NT2/D1 (cell line): ENCODE data around the gene FBXO21.
"Not testable (repeated sequence)": the region's sequence is repeated elsewhere in the genome, so short reads cannot be mapped to it uniquely, and the experiment has no call there.

ENCODE experiments used
- DNase-seq: peaks from one replicate; pipeline ENCODE4 v3.0.0-alpha.2; 2011; ENCODE audit warnings: low read depth, low spot score
- H3K27me3 ChIP-seq: 2 replicates; pipeline ENCODE4 v1.6.0; 2011; ENCODE audit warnings: mild to moderate bottlenecking; ENCODE audit not compliant: insufficient read length, insufficient read depth
- H3K36me3 ChIP-seq: 2 replicates; pipeline ENCODE4 v1.6.1; 2011; ENCODE audit warnings: mild to moderate bottlenecking, low read length, mixed read lengths; ENCODE audit not compliant: insufficient read depth, insufficient read length
- H3K4me1 ChIP-seq: 2 replicates; pipeline ENCODE4 v1.5.1; 2011; ENCODE audit not compliant: insufficient read depth, insufficient read length
- H3K4me3 ChIP-seq: 2 replicates; pipeline ENCODE4 v1.5.1; 2011; ENCODE audit warnings: low read depth; ENCODE audit not compliant: insufficient read length
- H3K9ac ChIP-seq: 2 replicates; pipeline ENCODE4 v1.6.0; 2011; ENCODE audit warnings: low read depth; ENCODE audit not compliant: insufficient read length
- H3K9me3 ChIP-seq: 2 replicates; pipeline ENCODE4 v1.5.1; 2011; ENCODE audit warnings: mild to moderate bottlenecking, low read length; ENCODE audit not compliant: insufficient read depth
- SUZ12 ChIP-seq: IDR thresholded peaks from 2 replicates; pipeline ENCODE4 v1.6.1; 2011; ENCODE audit not compliant: insufficient read length, insufficient read depth; ENCODE audit errors: extremely low read depth
- YY1 ChIP-seq: IDR thresholded peaks from 2 replicates; pipeline ENCODE4 v1.6.1; 2011; ENCODE audit not compliant: insufficient read length, insufficient read depth
- ZNF274 ChIP-seq: IDR thresholded peaks from 2 replicates; pipeline ENCODE4 v1.6.1; 2011; ENCODE audit warnings: mild to moderate bottlenecking, low read depth, low read length

The FBXO21 gene

GRCh38 chr12:117225179-117225578 lies 34.9 kb upstream of the FBXO21 start:
- Histone ChIP-seq H3K9me3 (no peaks in the 10 kb centered on the region), H3K9ac (no peak overlapping the region), H3K4me3 (no peak overlapping the region), H3K4me1 (no peaks in the 10 kb centered on the region), H3K36me3 (no peaks in the 10 kb centered on the region), H3K27me3 (no peaks in the 10 kb centered on the region)
- no peak for TF ChIP-seq ZNF274
- no peak for TF ChIP-seq YY1
- TF ChIP-seq SUZ12 = no peak
- no peak for DNase-seq

- not testable (repeated sequence) for DNase-seq, H3K9me3 ChIP-seq, H3K9ac ChIP-seq, H3K4me3 ChIP-seq, H3K36me3 ChIP-seq, H3K4me1 ChIP-seq, H3K27me3 ChIP-seq
Measured at GRCh38 chr12:117220947-117221346, 30.7 kb upstream of the FBXO21 start.

- Histone ChIP-seq H3K27me3 (no peaks in the 10 kb centered on the region), H3K36me3 (no peaks in the 10 kb centered on the region)
- no peak for TF ChIP-seq YY1
- no peak for TF ChIP-seq SUZ12
- TF ChIP-seq ZNF274 = no peak
Measured at GRCh38 chr12:117218149-117218548, 27.9 kb upstream of the FBXO21 start.

GRCh38 chr12:117216686-117217085 lies 26.4 kb upstream of the FBXO21 start:
- H3K36me3 ChIP-seq = no peaks in the 10 kb centered on the region
- no peaks in the 10 kb centered on the region for H3K4me1 ChIP-seq
- no peak for DNase-seq
- no peaks in the 10 kb centered on the region for H3K9me3 ChIP-seq
- no peak overlapping the region for H3K9ac ChIP-seq
- no peaks in the 10 kb centered on the region for H3K27me3 ChIP-seq
- TF ChIP-seq YY1 (no peak), ZNF274 (no peak), SUZ12 (no peak)
- H3K4me3 ChIP-seq = no peak overlapping the region

More at GRCh38 chr12:117218149-117218548, 27.9 kb upstream of the FBXO21 start:
- DNase-seq = no peak
- H3K4me1 ChIP-seq = no peaks in the 10 kb centered on the region
- no peak overlapping the region for H3K4me3 ChIP-seq
- H3K9ac ChIP-seq = no peak overlapping the region
- H3K9me3 ChIP-seq = no peaks in the 10 kb centered on the region

GRCh38 chr12:117214797-117215196 lies 24.5 kb upstream of the FBXO21 start:
- Histone ChIP-seq H3K4me3 (no peak overlapping the region), H3K9me3 (no peaks in the 10 kb centered on the region), H3K9ac (no peak overlapping the region), H3K4me1 (no peaks in the 10 kb centered on the region), H3K27me3 (no peaks in the 10 kb centered on the region), H3K36me3 (no peaks in the 10 kb centered on the region)
- no peak for DNase-seq
- no peak for TF ChIP-seq SUZ12
- no peak for TF ChIP-seq YY1
- no peak for TF ChIP-seq ZNF274

- H3K9me3 ChIP-seq = no peaks in the 10 kb centered on the region
- H3K4me3 ChIP-seq = no peak overlapping the region
- H3K4me1 ChIP-seq = peaks cover 1% of the 10 kb centered on the region
- TF ChIP-seq SUZ12 (no peak), ZNF274 (no peak), YY1 (no peak)
- no peak overlapping the region for H3K9ac ChIP-seq
- no peaks in the 10 kb centered on the region for H3K27me3 ChIP-seq
- no peak for DNase-seq
- no peaks in the 10 kb centered on the region for H3K36me3 ChIP-seq
Measured at GRCh38 chr12:117213295-117213808, 23.1 kb upstream of the FBXO21 start.

- peaks cover 7% of the 10 kb centered on the region for H3K4me1 ChIP-seq
- TF ChIP-seq YY1 = no peak
- TF ChIP-seq SUZ12 = no peak
- TF ChIP-seq ZNF274 = no peak
- DNase-seq = peak; percentile 82
Measured at GRCh38 chr12:117212563-117213190, 22.4 kb upstream of the FBXO21 start.

More at GRCh38 chr12:117212563-117213190, 22.4 kb upstream of the FBXO21 start:
- Histone ChIP-seq H3K9ac (no peak overlapping the region), H3K4me3 (no peak overlapping the region), H3K27me3 (no peaks in the 10 kb centered on the region), H3K9me3 (no peaks in the 10 kb centered on the region), H3K36me3 (no peaks in the 10 kb centered on the region)
